ENCODE measurements around the gene PTK7.
"Not testable (repeated sequence)": the region's sequence is repeated elsewhere in the genome, so short reads cannot be mapped to it uniquely, and the experiment has no call there.

PTK7 gene

GRCh38 chr6:43075670-43076463 is at the start of gene PTK7:
PTK7 (plus strand) TSS chr6:43076314; CDS start chr6:43076489, 175 bp downstream.
- peak; percentile 93 for DNase-seq (ENCODE audit: low spot score)

- no peak for DNase-seq (ENCODE audit: low spot score)
Observed at GRCh38 chr6:43026365-43026764, 49.7 kb upstream of the PTK7 start.

- no peak for DNase-seq (ENCODE audit: low spot score)
Observed at GRCh38 chr6:43029120-43029519, 47.0 kb upstream of the PTK7 start.

GRCh38 chr6:43032326-43032725 is 43.8 kb upstream of the PTK7 start:
- DNase-seq (ENCODE audit: low spot score) = no peak

GRCh38 chr6:43033496-43034189 is 42.5 kb upstream of the PTK7 start:
- DNase-seq (ENCODE audit: low spot score) = no peak

GRCh38 chr6:43034190-43034525 is 42.0 kb upstream of the PTK7 start:
- no peak for DNase-seq (ENCODE audit: low spot score)

- no peak for DNase-seq (ENCODE audit: low spot score)
Observed at GRCh38 chr6:43035495-43036194, 40.5 kb upstream of the PTK7 start.

GRCh38 chr6:43036712-43037111 is 39.4 kb upstream of the PTK7 start:
- DNase-seq (ENCODE audit: low spot score) = no peak

GRCh38 chr6:43037197-43037596 is 38.9 kb upstream of the PTK7 start:
- DNase-seq (ENCODE audit: low spot score) = no peak

GRCh38 chr6:43037706-43038105 is 38.4 kb upstream of the PTK7 start:
- DNase-seq (ENCODE audit: low spot score) = no peak

GRCh38 chr6:43038727-43039126 is 37.4 kb upstream of the PTK7 start:
- DNase-seq (ENCODE audit: low spot score) = no peak

GRCh38 chr6:43040542-43041257 is 35.4 kb upstream of the PTK7 start:
- no peak for DNase-seq (ENCODE audit: low spot score)

- DNase-seq (ENCODE audit: low spot score) = not testable (repeated sequence)
Observed at GRCh38 chr6:43041475-43041874, 34.6 kb upstream of the PTK7 start.

- DNase-seq (ENCODE audit: low spot score) = no peak
Observed at GRCh38 chr6:43043310-43043709, 32.8 kb upstream of the PTK7 start.

GRCh38 chr6:43045371-43045930 is 30.7 kb upstream of the PTK7 start:
- DNase-seq (ENCODE audit: low spot score) = no peak

GRCh38 chr6:43047998-43048397 is 28.1 kb upstream of the PTK7 start:
- DNase-seq (ENCODE audit: low spot score) = no peak

- no peak for DNase-seq (ENCODE audit: low spot score)
Observed at GRCh38 chr6:43050981-43051380, 25.1 kb upstream of the PTK7 start.

- DNase-seq (ENCODE audit: low spot score) = no peak
Observed at GRCh38 chr6:43052225-43052841, 23.8 kb upstream of the PTK7 start.

GRCh38 chr6:43052842-43053544 is 23.1 kb upstream of the PTK7 start:
- peak; percentile 47 for DNase-seq (ENCODE audit: low spot score)

GRCh38 chr6:43053545-43054205 is 22.4 kb upstream of the PTK7 start, which contains the start of gene CUL7:
CUL7 (minus strand) TSS chr6:43053851; CDS start chr6:43052788, 1,063 bp downstream.
- DNase-seq (ENCODE audit: low spot score) = peak; percentile 99
